Lung (tissue), 12 donors: ENCODE results near the gene LRRC8C. TPM values are rescaled to one million over a fixed set of nuclear protein-coding genes. Genes with fewer than 3 reads are reported as not detected.
A peak's percentile ranks its signal among the peaks of the same experiment; 100 is the strongest.

Experiments used
- ATAC-seq: fragments of 200-7000 bp; cut with Tn5 transposase; one replicate; pipeline ENCODE4 v1.9.1; 2020; ENCODE audit warnings: moderate number of reproducible peaks; ENCODE audit not compliant: insufficient read depth, low FRiP score
- DNase-seq, 3 donors: peaks; one replicate each; pipeline ENCODE4 v3.0.0-alpha.2; 2013 to 2017
- H3K27ac ChIP-seq, 2 donors: one replicate each; pipeline ENCODE4 v1.5.1; 2013; ENCODE audit warnings: mild to moderate bottlenecking in 2 of 2, moderate library complexity in 2 of 2, control low read depth in 1 of 2, inconsistent platforms in 1 of 2, low read depth in 1 of 2, low read length in 1 of 2
- H3K27me3 ChIP-seq, 3 donors: one replicate each; pipeline ENCODE4 v1.5.1; 2013; ENCODE audit warnings: low read length in 2 of 3; ENCODE audit not compliant: control insufficient read depth in 3 of 3, insufficient read depth in 3 of 3
- H3K36me3 ChIP-seq, 4 donors: one replicate each; pipeline ENCODE4 v1.5.1; 2013; ENCODE audit warnings: low read length in 4 of 4, mild to moderate bottlenecking in 1 of 4, moderate library complexity in 1 of 4; ENCODE audit not compliant: control insufficient read depth in 4 of 4, insufficient read depth in 4 of 4
- H3K4me1 ChIP-seq, 5 donors: one replicate each; pipeline ENCODE4 v1.5.1; 2013; ENCODE audit warnings: low read length in 5 of 5, mild to moderate bottlenecking in 2 of 5, moderate library complexity in 1 of 5; ENCODE audit not compliant: control insufficient read depth in 5 of 5, insufficient read depth in 5 of 5
- H3K4me3 ChIP-seq: one replicate; pipeline ENCODE4 v1.5.1; 2013; ENCODE audit warnings: mild to moderate bottlenecking, control low read depth, moderate library complexity
- H3K9ac ChIP-seq, 2 donors: one replicate each; pipeline ENCODE4 v1.5.1; 2013; ENCODE audit warnings: low read length in 2 of 2, control low read depth in 1 of 2; ENCODE audit not compliant: insufficient read depth in 1 of 2
- H3K9me3 ChIP-seq, 4 donors: one replicate each; pipeline ENCODE4 v1.5.1; 2013; ENCODE audit warnings: low read length in 3 of 4, mild to moderate bottlenecking in 1 of 4, moderate library complexity in 1 of 4; ENCODE audit not compliant: control insufficient read depth in 4 of 4, insufficient read depth in 3 of 4
- WGBS, 2 donors: extraction: QIAGEN DNeasy Blood & Tissue Kit; methylation state at CpG; one replicate each; pipeline ENCODE4 v1.1.7; 2013; 5-methylcytosine and 5-hydroxymethylcytosine counted together
- polyA plus RNA-seq, 2 donors: library from polyadenylated mRNA; stranded (reverse); fragments of 200-250 nt; gene quantifications; one replicate each; pipeline ENCODE4 v1.2.1, GENCODE V29; 2013
- total RNA-seq, 2 donors: library from RNA; depleted of rRNA in 1 of 2; stranded (reverse); fragments of >200 nt in 1 of 2; gene quantifications; one replicate each; pipeline ENCODE4 v1.2.1, GENCODE V29; 2014 to 2021
- TF ChIP-seq, protein P1 (sequence below): IDR thresholded peaks from 2 replicates; pipeline ENCODE4 v1.5.1; 2012; ENCODE audit warnings: mild to moderate bottlenecking; ENCODE audit errors: control extremely low read depth, extremely low read depth
- donor health status: control.
- donor health status: control.
- donor health status: Bipolar disorder and iron deficiency.
- donor health status: healthy.
- donor health status: DM: yes; HTN: yes; CAD: no.

Gene LRRC8C
- total and polyA plus RNA-seq, 4 donors, result 3.3 to 11.7 (median 6.9) TPM

DNA sequence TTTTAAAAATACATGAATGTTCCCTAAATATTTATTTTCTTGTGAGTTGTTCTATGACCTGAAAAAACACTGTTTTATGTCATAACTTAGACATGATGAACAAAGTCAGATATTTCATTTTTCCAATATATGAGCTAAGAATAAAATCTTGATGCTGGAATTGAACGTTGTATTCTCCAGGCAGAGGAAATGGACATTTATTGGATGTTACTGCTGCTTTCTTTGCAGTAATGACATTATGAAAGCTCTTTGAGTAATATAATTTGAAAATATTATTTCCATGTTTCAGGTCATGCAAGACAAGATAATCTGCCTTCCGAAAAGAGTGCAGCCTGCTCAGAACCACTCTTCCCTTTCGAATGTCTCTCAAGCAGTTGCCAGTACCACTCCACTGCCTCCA lies 79.5 kb downstream of the LRRC8C start:
- H3K27ac ChIP-seq, result no peak overlapping the region
- peaks cover 4 to 25% (median 6%) of the 10 kb centered on the region in 4 donors for H3K36me3 ChIP-seq
- TF ChIP-seq, protein P1, sequence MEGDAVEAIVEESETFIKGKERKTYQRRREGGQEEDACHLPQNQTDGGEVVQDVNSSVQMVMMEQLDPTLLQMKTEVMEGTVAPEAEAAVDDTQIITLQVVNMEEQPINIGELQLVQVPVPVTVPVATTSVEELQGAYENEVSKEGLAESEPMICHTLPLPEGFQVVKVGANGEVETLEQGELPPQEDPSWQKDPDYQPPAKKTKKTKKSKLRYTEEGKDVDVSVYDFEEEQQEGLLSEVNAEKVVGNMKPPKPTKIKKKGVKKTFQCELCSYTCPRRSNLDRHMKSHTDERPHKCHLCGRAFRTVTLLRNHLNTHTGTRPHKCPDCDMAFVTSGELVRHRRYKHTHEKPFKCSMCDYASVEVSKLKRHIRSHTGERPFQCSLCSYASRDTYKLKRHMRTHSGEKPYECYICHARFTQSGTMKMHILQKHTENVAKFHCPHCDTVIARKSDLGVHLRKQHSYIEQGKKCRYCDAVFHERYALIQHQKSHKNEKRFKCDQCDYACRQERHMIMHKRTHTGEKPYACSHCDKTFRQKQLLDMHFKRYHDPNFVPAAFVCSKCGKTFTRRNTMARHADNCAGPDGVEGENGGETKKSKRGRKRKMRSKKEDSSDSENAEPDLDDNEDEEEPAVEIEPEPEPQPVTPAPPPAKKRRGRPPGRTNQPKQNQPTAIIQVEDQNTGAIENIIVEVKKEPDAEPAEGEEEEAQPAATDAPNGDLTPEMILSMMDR, result no peak
- ATAC-seq (no peak), DNase-seq (no peak)
- H3K4me3 ChIP-seq, result no peak overlapping the region
- whole genome bisulfite sequencing, 2 donors, result 96 to 98% methylated on average over 3 of the region's 3 CpGs
- no peaks in the 10 kb centered on the region for H3K9me3 ChIP-seq
- H3K4me1 ChIP-seq, result no peaks in the 10 kb centered on the region
- H3K27me3 ChIP-seq, result no peaks in the 10 kb centered on the region
- H3K9ac ChIP-seq, result no peak overlapping the region

DNA sequence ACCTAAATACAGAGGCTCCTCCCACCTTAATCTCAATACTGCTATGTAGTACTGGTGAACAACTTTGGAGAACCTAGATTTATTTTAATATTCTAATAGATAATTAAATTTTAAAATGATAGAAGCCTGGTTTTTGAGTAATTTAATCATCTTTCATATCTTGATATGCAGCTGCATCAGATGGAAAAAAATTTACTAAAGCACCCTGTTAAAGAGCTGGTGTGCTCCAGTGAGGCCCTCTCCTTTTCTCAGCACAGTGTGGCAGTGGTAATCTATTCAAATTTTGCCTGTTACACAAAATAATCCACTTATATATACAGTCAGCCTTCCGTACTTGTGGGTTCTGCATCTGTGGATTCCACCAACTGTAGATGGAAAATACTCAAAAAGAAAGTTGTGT lies 82.8 kb downstream of the LRRC8C start:
- DNase-seq (no peak), ATAC-seq (no peak)
- WGBS, 2 donors, result 99 to 100% methylated on average over 1 of the region's 1 CpG

DNA sequence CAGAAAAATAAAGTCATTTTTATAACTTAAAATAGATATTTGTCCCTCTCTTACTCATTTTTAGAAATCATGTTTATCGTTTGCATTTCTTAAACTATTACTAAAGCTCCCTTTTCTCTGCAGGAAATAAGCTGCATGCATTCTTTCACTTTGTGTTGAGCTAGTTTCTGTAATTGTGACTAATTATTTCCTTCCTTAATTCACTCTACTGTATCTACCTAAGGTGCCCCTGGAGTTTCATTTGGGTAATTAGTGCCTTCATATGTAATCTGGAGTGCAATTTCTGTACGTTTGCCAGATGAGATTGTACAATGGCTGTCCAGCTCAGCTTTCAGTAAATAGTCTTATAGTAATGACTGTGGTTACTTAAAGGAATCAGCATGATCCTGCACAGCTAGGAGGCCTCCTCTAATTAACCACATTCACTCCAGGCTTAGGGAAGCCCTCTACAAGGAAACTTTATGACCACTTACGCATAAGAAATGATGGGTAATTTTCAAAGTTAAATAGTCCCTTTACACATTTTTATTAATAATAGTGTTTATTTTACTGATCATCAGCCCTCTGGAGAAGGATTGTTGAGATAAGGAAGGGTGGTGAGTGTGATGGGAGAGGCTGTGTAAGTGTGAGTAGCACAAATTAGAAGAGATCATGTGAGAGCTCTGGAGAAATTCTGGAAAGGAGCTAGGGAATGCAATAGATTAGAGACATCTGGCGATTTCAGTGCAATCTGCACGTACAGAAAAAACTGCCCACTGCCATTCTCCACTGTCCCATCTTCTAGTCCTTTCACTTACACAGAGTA lies 86.8 kb downstream of the LRRC8C start:
- Histone ChIP-seq H3K4me1 (peaks cover 2 to 18% (median 13%) of the 10 kb centered on the region in 5 donors), H3K27ac (no peak overlapping the region), H3K4me3 (no peak overlapping the region), H3K9ac (peak overlapping the region in 1 of 2 donors; percentile 61), H3K36me3 (peaks cover 0 to 4% (median under 1%) of the 10 kb centered on the region in 4 donors), H3K27me3 (no peaks in the 10 kb centered on the region), H3K9me3 (peaks cover 0 to 3% (median 0%) of the 10 kb centered on the region in 4 donors)
- no peak for ATAC-seq
- TF ChIP-seq, protein P1, result no peak
- peak; percentile 21 to 85 (median 75) for DNase-seq
- WGBS, 2 donors, result 22 to 30% methylated on average over 5 of the region's 5 CpGs

More for the DNA sequence above, 82.8 kb downstream of the LRRC8C start:
- Histone ChIP-seq H3K4me1 (peaks cover 0 to 17% (median 9%) of the 10 kb centered on the region in 5 donors), H3K27ac (no peak overlapping the region), H3K36me3 (peaks cover 4 to 25% (median 6%) of the 10 kb centered on the region in 4 donors), H3K9ac (no peak overlapping the region), H3K4me3 (no peak overlapping the region), H3K9me3 (no peaks in the 10 kb centered on the region), H3K27me3 (no peaks in the 10 kb centered on the region)
- TF ChIP-seq, protein P1, result no peak
